HPDE6-E6E7 (cell line): ENCODE data around the gene ROBO3.

Source experiments
- DNase-seq: peaks from one replicate; pipeline ENCODE4 v3.0.0; 2011; ENCODE audit warnings: missing footprints; ENCODE audit errors: extremely low spot score

ROBO3 gene

DNA sequence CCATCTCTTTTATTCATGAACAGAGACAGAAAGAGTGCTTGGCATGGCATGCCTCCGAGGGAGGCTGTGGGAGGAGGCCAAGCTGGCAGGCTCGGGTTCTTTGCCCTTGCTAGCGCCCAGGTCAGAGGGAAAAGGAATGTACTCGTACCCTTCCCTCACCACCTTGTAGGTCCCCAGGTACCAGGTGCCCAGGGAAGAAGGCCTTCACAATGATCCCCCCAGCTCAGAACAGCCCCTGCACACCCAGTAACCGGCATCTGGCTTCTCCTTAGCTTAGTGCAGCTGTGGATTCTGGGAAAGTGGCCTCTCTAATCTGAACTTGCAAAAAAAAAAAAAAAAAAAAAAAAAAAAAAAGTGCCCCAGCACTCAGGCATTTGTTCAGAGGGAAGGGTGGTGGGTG lies 55.1 kb downstream of the ROBO3 start:
- DNase-seq: no peak

DNA sequence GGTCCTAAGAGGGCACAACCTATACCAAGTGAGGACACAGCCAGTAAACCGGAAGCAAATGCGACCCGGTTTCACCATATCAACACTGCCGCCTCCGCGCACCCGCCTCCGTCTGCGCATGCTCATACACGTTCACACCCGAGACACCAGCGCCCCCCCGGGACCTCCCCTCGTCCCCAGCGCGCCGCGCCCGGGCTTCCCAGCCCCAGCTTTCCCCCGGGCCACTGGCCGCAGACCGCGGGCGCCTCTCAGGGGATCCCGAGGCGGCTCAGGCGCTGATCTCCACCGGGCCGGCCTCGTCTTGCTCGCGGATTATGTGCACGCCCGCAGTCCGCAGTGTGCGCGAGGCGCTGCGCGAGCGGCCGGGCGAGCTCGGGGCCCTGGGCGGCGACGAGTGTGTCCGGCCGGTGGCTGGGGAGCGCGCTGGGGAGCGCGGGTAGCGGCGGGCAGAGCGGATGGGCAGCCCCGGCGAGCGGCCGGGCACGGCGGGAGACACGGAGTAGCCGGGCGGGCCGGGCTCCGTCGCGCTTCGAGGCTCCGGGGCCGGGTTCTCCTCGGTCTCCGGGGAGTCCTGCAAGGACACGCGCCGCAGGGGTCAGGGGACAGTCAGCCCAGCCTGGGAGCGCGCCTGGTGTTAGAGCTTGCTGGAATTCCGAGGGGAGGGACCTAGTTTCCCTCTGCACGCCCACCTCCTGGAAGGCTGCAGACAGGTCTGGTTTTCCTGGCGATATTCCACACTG lies 55.8 kb downstream of the ROBO3 start:
- peak; percentile 88 for DNase-seq

- no peak for DNase-seq
Observed at GRCh38 chr11:124922831-124923230, 57.6 kb downstream of the ROBO3 start.

DNA sequence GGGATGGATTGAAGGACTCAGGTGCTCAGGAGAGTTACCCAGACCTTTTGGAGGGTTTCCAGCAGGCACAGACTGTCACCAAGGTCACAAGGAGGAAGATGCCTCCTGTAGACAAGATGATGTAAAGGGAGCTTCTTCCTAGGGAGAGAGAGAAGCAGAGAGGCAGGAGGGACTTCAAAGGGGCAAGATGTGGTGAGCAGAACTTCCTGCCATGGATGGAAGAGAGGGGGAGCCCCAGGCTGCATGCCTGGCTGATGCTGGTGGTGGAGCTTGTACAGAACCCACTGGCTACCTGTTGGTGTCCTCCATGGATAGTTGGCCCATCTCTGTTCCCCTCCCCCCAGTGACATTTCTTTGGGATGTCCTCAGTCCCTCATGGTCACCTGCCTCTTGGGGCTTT lies 58.1 kb downstream of the ROBO3 start:
- no peak for DNase-seq

GRCh38 chr11:124928942-124929665 lies 63.9 kb downstream of the ROBO3 start:
- DNase-seq: no peak

- DNase-seq: no peak
Observed at GRCh38 chr11:124930799-124931198, 65.6 kb downstream of the ROBO3 start.
